GM19452 (cell line): Measurements from ENCODE around the gene WDR33.

Experiments
- ATAC-seq: cut with Tn5 transposase; IDR thresholded peaks from one replicate; pipeline ENCODE4 v1.9.1; 2021; ENCODE audit not compliant: unreplicated experiment

WDR33 gene

DNA sequence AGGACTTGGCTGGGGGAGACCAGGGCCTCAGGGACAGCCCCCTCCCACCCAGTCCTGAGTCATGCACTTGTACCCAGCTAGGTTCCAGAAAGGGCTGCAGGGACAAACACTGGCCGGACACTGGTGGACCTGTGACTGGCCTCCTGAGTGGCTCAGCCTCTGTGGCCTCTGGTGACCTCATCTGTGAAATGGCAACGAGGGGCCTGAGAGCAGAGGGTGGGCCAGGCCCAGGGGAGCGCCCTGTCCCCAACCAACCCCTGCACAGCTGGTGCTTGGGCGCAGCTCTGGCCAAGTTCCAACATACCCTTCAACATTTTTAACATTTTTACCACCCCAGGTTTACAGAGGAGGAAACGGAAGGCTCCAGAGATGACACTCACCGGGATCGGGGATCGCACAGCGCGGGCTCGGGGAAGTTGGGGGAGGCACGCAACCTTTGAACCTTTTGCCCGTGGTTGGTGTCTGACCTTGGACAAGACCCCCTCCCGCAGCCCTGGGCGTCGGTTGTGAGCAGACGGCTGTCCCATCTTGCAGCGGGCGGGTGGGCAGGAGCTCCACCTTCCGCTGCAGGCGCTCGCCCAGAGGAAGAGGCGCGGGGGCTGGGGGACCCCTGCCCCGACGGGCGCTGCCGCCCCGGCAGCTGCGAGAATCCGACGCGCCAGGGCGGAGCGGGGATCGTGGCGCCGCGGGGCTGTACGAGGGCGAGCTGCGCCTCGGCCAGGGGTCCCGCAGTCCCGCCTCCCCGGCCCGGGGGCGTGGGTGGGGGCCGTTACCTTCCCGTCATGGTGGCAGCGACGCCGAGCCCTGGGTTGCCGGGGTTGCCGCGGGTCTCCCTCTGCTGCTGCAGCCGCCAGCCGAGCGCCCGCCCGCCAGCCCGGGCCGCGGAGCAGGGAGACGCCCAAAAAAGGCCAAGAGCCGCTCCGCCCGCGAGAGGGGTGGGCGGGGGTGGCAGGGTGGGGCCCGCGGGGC is 136.4 kb downstream of the WDR33 start:
- no peak for ATAC-seq

DNA sequence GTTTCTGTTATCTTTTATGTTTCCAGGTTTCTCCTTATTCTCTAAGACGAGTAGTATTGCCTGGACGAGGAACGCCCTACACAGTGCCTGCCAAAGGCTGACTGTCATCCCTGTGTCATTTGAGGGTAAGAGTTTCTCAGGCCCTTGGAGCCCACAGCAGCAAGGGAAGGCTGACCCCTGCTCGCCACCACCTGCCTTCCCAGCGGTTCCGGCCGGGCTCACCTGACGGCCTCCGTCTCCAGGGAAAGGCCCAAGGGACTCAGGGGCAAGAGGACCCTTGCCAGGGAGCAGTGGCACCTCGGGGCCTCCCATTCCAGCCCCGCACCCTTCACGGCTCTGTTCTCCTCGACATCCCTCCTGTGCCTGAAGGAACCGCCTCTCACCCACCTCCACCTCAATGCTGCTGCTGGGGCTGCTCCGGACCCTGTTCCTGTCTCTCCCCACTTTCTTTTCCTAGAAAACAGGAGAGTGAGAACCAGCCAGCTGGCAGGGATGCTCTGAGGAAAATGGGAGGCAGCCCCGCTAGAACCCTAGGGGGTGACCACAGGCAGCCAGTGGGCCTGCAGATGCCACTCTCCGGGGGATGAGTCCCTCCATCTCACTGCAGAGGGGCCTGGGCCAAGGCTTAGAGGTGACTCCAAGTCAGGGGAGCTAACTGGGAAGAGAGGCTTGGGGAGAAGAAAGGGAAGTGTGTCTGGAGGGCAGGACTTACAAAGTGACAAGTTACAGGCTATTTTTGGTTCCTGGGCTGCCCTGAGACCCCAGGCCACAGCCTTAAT is 137.5 kb downstream of the WDR33 start:
- ATAC-seq: no peak

GRCh38 chr2:127672341-127673224 is 138.4 kb downstream of the WDR33 start:
- ATAC-seq: no peak

- no peak for ATAC-seq
These were observed 139.2 kb downstream of the WDR33 start for GRCh38 chr2:127671557-127672302.

- no peak for ATAC-seq
These were observed 140.0 kb downstream of the WDR33 start for GRCh38 chr2:127670957-127671290.

GRCh38 chr2:127670055-127670956 is 140.7 kb downstream of the WDR33 start:
- no peak for ATAC-seq

GRCh38 chr2:127669056-127669455 is 141.9 kb downstream of the WDR33 start:
- no peak for ATAC-seq

DNA sequence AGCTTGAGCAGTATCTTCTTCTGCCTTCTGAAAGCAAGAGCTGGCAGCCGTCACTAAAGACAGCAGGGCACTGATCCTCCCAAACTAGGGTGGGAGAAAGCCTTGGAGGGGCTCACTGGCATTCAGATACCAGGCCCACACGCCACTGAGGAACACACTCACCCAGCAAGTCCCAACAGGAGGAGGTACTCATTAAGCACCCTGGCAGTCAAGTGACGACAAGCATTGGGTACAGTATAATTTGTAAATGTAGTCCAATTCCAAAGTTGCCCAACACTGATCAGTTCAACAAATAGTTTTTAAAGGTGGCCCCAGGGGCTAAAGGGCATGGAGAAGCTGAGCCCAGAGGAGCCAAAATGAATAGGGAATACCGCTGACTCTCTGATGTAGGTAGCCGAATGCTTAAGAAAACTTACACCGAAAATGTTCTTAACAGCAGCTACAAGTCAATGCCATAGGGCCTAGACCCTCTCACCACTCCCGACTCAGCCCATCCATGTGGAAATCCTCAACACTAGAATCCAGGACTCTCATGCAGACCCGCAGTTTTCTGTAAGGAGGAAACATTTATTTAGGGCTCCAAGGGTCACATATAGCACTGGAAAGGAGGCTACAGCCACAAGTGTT is 145.6 kb downstream of the WDR33 start:
- ATAC-seq: no peak

GRCh38 chr2:127664895-127665225 is 146.1 kb downstream of the WDR33 start:
- no peak for ATAC-seq

DNA sequence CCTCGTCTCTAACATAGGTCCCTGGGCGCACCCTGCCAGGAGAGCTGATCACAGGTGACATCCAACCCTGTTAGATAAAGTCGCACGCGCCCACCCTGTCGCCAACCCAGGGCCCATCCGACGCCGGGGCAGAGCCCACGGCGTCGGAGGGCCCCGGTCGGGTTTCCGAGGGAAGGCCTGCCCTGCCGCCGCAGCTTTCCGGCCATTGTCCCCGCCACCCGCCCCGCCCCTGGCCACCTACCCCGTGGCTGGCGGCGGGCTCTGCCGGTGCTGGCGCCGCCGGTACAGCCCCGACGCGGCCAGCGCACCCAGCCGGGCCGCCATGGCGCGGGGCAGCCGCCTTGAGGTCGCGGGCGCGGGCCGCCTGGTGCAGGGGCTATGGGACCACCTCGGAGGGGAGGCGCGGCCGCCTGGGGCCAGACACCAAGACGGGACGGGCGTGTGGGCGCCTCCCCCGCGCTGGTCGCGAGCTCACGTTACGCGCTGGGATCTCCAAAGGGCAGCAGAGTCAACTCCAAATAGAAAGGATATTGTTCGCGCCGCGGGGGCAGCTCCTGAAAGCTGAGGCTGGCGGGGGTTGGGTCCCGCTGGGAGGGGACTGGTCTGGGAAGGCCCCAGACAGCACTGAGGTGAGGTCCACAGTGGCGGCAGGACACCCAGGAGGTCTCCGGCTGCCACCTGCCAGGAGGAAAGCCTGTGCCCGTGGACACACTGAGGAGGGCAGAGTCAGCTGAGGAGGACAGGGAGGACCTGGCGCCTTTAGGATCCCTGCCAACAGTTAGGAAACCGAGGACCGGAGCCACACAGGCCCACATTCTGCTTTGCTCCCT is 146.7 kb downstream of the WDR33 start:
- no peak for ATAC-seq

DNA sequence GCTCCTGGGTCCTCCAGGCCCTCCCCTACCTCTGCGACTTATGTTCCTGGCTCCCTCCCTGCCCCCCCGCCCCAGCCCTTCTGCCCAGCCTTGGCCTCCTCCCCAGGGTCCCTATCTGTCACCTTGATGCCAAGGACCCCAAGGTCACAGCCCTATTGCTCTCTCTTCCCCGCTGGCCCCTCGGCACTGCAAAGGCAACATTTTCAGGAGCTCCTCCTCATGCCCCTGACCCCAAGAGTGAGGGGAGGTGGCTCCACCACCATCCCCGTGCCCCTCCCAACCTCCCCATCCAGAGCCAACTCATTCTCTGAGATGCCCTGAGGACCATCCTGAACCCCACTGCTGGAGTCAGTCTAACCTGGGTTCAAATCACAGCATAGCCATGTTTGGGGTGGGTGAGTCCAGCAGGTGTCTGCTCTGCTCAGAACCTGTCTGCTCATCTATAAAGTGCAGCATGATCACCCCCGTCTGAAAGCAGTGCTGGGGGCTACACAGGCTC is 147.4 kb downstream of the WDR33 start:
- no peak for ATAC-seq

- ATAC-seq: no peak
These were observed 147.9 kb downstream of the WDR33 start for GRCh38 chr2:127662937-127663565.

DNA sequence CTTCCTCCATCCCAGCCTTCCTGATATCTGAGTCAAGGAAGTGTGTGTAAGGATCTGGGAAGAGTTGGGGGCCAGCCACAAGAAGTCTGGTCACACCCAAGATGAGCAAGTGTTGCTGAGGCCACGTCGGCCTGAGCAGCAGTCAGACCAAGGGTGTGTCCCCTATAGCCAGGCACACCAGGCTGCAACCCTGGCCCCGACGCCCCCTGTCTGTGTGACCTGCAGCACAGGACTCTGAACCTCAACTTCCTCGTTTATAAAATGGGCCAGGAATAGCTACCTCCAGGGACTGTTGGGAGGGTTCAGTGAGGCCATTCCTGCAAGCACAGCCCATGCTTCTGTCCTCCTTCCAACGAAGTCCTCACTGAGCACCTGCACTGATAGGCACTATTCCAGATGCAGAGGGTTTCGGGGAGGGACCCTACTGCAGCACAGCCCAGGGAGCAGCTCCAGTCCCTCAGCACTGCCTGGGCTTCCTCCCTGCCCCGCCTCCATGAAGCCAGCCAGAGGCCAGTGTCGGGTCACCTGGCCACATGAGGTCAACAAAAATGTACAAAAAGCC is 148.9 kb downstream of the WDR33 start:
- no peak for ATAC-seq

DNA sequence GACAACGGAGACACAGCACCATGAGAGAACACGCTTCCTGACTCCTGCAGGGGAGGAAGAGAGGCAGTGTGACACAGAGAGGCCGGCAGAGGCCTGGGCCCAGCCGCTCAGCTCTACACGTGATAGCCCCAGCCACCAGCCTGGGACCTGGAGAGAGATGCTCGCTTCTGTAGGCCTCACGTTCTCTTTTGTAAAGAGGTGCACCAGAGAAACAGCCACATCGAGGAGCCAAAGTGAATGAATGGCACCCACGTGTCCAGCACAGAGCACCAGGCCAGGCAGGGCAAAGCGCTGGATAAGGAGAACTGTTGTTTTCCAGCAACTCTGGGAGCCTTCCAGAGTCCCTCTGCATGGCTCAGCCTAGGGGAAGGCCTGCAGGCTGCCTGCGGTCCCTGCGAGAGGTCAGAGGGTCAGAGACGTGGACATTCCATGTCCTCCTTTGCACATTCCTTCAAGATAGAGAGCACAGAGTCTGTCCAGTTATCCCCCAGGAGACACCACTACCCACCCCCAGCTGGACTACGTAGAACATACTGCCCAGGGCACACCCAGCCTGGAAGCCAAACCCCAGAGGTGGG is 149.8 kb downstream of the WDR33 start:
- ATAC-seq: no peak

GRCh38 chr2:127660291-127660578 is 150.7 kb downstream of the WDR33 start:
- no peak for ATAC-seq

- no peak for ATAC-seq
These were observed 151.3 kb downstream of the WDR33 start for GRCh38 chr2:127659408-127660290.
